ENCODE results near the gene IGF2R. TPM values are rescaled to one million over a fixed set of nuclear protein-coding genes. Genes with fewer than 3 reads are reported as not detected.

IGF2R gene
- total and polyA plus RNA-seq, 2 donors (not counting 1 experiment from before 2014, with no cell fraction given): 9.5 to 53.3 TPM

GRCh38 chr6:159997498-159998101 is 28.7 kb downstream of the IGF2R start:
- ChIA-PET POLR2A (no interaction called here), CTCF (no interaction called here)
- H3K9ac ChIP-seq (ENCODE audit: low read length): no peak overlapping the region
- DNase-seq: no peak
- H3K4me3 ChIP-seq (ENCODE audit: control extremely low read depth in 1 of 5, extremely low read depth in 1 of 5, insufficient read depth in 1 of 5, low read depth in 2 of 5, low read length in 4 of 5): no peak overlapping the region
- no peak overlapping the region for H3K27ac Mint-ChIP-seq
- peaks cover 7% of the 10 kb centered on the region for H3K9me3 Mint-ChIP-seq (ENCODE audit: insufficient read depth)
- intact Hi-C loops (cut with micrococcal nuclease): no loop called here
- no peaks in the 10 kb centered on the region for H3K27me3 ChIP-seq (replicated peaks in 1 of 4; ENCODE audit: control extremely low read depth in 1 of 4, control insufficient read depth in 3 of 4, insufficient read depth in 4 of 4, low read length in 3 of 4)
- H4K20me1 ChIP-seq (ENCODE audit: control insufficient read depth, insufficient read depth, low read length, poor library complexity, severe bottlenecking): peaks cover 54% of the 10 kb centered on the region
- no peak overlapping the region for H2AFZ ChIP-seq (ENCODE audit: insufficient read depth, low read depth, low read length, poor library complexity, severe bottlenecking)
- WGBS (ENCODE audit: insufficient coverage): 92% methylated on average over 8 of the region's 11 CpGs
- ATAC-seq (ENCODE audit: low read depth): no peak
- no peak overlapping the region for H3K4me3 Mint-ChIP-seq
- H3K27me3 Mint-ChIP-seq: no peaks in the 10 kb centered on the region
- H3K4me2 ChIP-seq (replicated peaks; ENCODE audit: low read depth, low read length, poor library complexity, severe bottlenecking): no peak overlapping the region
- H3K27ac ChIP-seq (ENCODE audit: low read length in 2 of 2): no peak overlapping the region
- peaks cover 5 to 23% of the 10 kb centered on the region in 2 experiments for H3K36me3 ChIP-seq (replicated peaks in 1 of 2; ENCODE audit: control extremely low read depth in 1 of 2, control insufficient read depth in 1 of 2, extremely low read depth in 1 of 2, insufficient read depth in 2 of 2, low read length in 1 of 2)
- H3K79me2 ChIP-seq (ENCODE audit: control insufficient read depth, insufficient read depth, low read length): peaks cover 94% of the 10 kb centered on the region
- peaks cover 2 to 4% (median 2%) of the 10 kb centered on the region in 3 donors for H3K9me3 ChIP-seq (ENCODE audit: control extremely low read depth in 1 of 3, control insufficient read depth in 2 of 3, insufficient read depth in 1 of 3, low read length in 2 of 3)
- TF ChIP-seq EZH2 (IDR thresholded peaks at IDR 0.05; ENCODE audit: borderline replicate concordance, insufficient read depth, low read depth, low read length, poor library complexity, severe bottlenecking) (no peak), CTCF (IDR thresholded peaks at IDR 0.05) (no peak)
- H3K4me1 Mint-ChIP-seq: peaks cover 11% of the 10 kb centered on the region
- H3K4me1 ChIP-seq (ENCODE audit: control insufficient read depth in 2 of 2, insufficient read depth in 2 of 2, low read length in 2 of 2): no peaks in the 10 kb centered on the region

GRCh38 chr6:159998538-159998937 is 29.7 kb downstream of the IGF2R start:
- H3K4me1 ChIP-seq (ENCODE audit: control insufficient read depth in 2 of 2, insufficient read depth in 2 of 2, low read length in 2 of 2): no peaks in the 10 kb centered on the region
- H3K4me3 ChIP-seq (ENCODE audit: control extremely low read depth in 1 of 5, extremely low read depth in 1 of 5, insufficient read depth in 1 of 5, low read depth in 2 of 5, low read length in 4 of 5): no peak overlapping the region
- no peaks in the 10 kb centered on the region for H3K27me3 ChIP-seq (replicated peaks in 1 of 4; ENCODE audit: control extremely low read depth in 1 of 4, control insufficient read depth in 3 of 4, insufficient read depth in 4 of 4, low read length in 3 of 4)
- H3K27ac ChIP-seq (ENCODE audit: low read length in 2 of 2): no peak overlapping the region
- H3K9ac ChIP-seq (ENCODE audit: low read length): no peak overlapping the region
- no peak for ATAC-seq (ENCODE audit: low read depth)
- Mint-ChIP-seq H3K27ac (no peak overlapping the region), H3K27me3 (no peaks in the 10 kb centered on the region), H3K9me3 (ENCODE audit: insufficient read depth) (peaks cover 5% of the 10 kb centered on the region), H3K4me1 (peaks cover 5% of the 10 kb centered on the region), H3K4me3 (no peak overlapping the region)
- no CpG with 5 or more reads among the region's 2 CpGs for WGBS (ENCODE audit: insufficient coverage)
- no peak for DNase-seq
- H3K9me3 ChIP-seq (ENCODE audit: control extremely low read depth in 1 of 3, control insufficient read depth in 2 of 3, insufficient read depth in 1 of 3, low read length in 2 of 3): peaks cover 2 to 4% (median 2%) of the 10 kb centered on the region in 3 donors
- no peak overlapping the region for H2AFZ ChIP-seq (ENCODE audit: insufficient read depth, low read depth, low read length, poor library complexity, severe bottlenecking)
- peaks cover 56% of the 10 kb centered on the region for H4K20me1 ChIP-seq (ENCODE audit: control insufficient read depth, insufficient read depth, low read length, poor library complexity, severe bottlenecking)
- no peak overlapping the region for H3K4me2 ChIP-seq (replicated peaks; ENCODE audit: low read depth, low read length, poor library complexity, severe bottlenecking)
- peaks cover 97% of the 10 kb centered on the region for H3K79me2 ChIP-seq (ENCODE audit: control insufficient read depth, insufficient read depth, low read length)
- POLR2A ChIA-PET: no interaction called here
- TF ChIP-seq CTCF (IDR thresholded peaks at IDR 0.05): no peak
- no peak for TF ChIP-seq EZH2 (IDR thresholded peaks at IDR 0.05; ENCODE audit: borderline replicate concordance, insufficient read depth, low read depth, low read length, poor library complexity, severe bottlenecking)
- H3K36me3 ChIP-seq (replicated peaks in 1 of 2; ENCODE audit: control extremely low read depth in 1 of 2, control insufficient read depth in 1 of 2, extremely low read depth in 1 of 2, insufficient read depth in 2 of 2, low read length in 1 of 2): peaks cover 4 to 19% of the 10 kb centered on the region in 2 experiments
- intact Hi-C loops (cut with micrococcal nuclease): no loop called here
- CTCF ChIA-PET: no interaction called here
